Measurements from ENCODE around the gene RAX2.
"Not testable (repeated sequence)": the region's sequence is repeated elsewhere in the genome, so short reads cannot be mapped to it uniquely, and the experiment has no call there.

The RAX2 gene

DNA sequence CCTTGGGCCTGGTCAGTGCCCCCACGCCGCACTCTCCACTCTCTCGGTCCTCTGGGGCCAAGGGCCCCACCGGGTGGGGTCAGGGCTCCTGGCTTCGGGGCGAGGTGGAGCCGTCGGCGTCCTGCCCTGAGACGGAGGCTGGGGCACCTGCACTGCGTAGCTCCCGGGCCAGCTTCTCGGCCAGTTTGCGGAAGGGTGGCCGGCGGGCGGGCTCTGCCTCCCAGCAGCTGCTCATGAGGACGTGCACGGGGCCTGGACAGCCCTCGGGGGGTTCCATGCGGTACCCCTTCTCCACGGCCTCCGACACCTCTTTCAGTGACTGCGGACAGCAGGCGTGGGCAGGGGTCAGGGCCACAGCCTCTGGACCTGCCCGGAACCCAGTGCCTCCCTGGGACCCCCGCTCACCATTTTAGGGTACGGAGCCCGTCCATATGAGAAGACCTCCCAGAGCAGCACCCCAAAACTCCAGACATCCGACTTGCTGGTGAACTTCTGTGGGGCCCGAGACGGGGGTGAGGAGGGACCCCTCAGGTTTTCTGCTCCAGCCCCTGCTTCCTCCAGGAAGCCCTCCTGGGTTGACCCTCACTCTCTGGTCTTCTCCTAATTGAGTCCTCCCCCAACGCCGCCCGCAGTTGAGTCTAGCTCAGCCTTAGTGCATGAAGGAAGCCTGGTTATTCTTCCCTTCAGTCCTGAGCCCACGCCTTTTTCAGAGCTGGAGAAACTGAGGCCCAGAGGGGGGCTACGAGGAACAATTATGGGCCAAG, 6.3 kb upstream of the RAX2 start:
- no peak for DNase-seq (ENCODE audit: low read depth, low spot score)

DNA sequence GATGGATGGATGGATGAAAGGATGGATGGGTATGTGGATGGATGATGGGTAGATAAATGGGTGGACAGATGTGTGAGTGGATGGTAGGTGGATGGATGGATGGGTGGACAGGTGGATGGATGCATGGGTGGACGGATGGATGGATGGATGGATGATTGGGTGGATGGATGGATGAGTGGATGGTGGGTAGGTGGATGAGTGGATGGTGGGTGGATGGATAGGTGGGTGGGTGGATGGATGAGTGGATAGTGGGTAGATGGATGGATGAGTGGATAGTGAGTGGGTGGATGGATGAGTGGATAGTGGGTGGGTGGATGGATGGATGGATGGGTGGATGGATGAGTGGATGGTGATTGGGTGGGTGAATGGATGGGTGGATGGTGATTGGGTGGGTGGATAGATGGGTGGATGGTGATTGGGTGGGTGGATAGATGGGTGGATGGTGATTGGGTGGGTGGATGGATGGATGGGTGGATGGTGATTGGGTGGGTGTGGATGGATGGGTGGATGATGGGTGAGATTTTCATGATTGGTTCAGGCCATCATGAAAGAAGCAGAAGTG, 4.5 kb upstream of the RAX2 start:
- DNase-seq (ENCODE audit: low read depth, low spot score): no peak

DNA sequence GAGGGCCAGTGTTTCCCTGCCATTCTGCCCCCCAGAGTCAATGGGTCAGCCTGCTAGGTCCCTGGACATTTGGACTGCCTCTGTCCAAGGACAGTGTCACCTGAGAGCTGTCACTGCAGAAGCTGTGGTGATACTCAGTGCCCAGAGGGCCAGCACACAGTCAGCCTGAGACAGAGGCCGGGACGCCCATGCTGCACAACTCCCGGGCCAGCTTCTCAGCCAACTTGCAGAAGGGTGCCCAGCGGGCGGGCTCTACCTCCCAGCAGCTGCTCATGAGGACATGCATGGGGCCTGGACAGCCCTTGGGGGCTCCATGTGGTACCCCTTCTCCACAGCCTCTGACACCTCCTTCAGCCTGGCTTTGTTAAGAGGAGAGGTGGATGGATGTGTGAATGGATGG, 3.8 kb upstream of the RAX2 start:
- no peak for DNase-seq (ENCODE audit: low read depth, low spot score)

DNA sequence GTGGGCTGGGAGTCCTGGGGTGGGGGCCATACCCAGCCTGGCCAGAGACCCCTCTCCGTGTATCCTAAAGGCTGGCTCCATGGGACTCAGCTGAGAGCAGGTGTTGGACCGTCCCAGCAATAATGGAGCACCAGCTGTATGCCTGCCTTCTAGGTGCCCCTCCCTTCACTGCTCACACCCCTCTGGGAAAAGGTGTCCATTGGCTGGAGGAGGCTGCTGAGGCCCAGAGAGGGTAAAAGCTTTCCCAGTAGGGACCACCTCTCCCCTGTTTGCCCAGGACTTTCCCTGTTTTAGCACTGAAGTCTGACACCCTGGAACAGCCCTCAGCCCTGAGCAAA, 3.3 kb upstream of the RAX2 start:
- no peak for DNase-seq (ENCODE audit: low read depth, low spot score)

DNA sequence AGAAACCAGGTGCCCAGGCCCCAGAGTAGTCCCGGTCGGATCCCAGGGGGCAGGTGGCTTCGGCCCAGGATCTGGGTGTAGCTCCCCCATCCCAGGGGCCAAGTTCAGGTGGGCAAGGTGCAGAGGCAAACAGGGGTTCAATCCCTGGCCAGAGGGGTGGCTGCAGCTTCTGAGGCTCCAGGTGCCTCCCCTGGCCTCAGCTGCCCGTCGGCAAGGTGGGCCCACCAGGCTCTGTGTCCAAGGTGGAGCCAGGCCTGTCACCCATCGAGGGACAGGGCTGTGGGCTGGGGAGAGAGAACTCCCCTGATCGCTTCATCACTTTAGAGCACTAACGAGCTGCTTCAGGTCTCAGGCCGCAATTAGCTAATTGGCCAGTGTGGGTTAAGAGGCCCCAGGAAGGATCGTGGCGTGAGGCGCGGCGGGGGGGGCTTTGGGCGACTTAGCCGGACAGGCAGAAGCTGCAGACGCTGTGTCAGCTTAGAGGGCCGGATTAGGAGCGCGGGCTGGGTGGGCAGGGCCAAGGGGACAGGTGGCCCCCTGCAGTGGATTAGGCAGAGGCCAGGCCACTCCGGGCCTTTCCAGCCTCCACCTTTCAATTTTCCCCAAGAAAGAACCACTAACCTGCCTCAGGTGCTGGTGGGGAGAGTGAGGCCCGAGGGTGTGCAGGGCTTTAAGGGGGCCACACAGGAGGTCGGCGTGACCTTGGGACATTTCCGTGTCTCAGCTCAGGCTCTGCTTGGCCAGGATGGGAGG, 2.8 kb upstream of the RAX2 start:
- DNase-seq (ENCODE audit: low read depth, low spot score): no peak

DNA sequence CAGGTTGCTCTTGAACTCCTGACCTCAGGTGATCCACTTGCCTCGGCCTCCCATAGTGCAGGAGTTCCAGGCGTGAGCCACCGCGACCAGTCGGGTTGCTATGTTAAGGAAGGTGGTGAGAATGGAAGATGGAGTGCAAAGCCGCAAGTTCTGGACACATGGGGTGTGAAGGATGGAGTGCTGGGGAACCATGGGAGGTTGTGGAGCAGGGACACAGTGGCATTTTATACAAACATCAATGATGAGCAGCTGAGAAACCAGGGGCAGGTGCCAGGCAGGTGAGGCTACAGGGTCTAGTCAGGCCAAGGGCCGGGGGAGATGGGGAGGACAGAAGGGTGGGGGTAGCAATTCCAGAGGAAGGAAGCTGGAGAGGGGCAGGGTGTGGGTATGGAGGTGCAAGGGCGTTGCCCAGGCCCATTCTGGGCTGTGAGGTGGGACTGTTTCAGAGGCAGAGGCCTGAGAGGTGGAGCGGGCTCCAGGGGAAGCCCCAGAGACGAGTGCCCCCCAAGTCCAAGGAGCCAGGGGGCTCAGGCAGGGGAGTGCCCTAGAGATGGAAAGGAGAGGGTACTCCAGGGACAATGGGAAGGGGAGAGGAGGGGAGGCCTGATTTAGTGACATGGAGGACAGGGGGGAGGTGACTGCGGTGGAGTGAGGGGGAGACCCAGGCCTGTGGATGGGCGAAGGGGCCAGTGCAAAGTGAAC, 1.9 kb upstream of the RAX2 start:
- DNase-seq (ENCODE audit: low read depth, low spot score): no peak

DNA sequence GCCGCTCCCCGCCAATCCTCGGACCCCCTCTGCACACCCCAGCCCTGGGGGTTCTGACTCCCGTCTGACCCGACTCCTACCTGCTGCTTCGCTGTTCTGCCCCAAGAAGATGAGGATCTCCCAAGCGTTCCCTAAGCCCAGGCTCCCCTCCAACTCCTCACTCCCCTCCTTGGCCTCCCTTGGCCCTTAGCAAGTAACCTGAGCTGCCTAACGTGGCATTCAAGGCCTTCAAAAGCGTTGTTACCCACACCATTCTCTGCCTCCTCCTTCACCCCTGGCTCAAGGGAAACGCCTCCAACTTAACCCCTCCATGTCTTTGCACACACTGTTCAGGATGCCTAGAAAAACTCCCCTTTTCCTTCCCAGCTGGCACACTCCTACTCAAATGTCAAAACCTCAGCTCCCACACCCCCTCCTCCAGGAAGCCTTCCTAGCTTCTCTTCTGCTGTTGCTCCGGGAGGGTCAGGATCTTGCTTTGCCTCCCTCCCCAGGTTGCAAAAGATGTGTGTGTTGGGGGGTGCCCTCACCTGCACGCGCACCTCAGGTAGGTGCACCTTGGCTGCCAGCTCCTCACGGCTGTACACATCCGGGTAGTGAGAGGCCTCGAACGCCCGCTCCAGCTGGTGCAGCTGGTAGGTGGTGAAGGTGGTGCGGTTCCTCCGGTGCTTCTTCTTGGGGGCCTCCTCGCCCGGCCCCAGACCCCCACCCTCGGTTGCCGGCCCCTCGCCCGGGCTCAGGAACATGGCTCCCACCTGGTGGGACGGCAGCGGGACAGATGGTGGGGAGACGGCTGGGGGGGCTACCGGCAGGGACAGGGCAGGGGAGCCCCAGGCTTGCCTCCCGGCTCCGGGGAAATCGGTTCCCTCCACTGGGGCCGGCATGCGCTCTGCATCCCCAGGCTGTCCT, 775 bp downstream of the RAX2 start:
- no peak for DNase-seq (ENCODE audit: low read depth, low spot score)

DNA sequence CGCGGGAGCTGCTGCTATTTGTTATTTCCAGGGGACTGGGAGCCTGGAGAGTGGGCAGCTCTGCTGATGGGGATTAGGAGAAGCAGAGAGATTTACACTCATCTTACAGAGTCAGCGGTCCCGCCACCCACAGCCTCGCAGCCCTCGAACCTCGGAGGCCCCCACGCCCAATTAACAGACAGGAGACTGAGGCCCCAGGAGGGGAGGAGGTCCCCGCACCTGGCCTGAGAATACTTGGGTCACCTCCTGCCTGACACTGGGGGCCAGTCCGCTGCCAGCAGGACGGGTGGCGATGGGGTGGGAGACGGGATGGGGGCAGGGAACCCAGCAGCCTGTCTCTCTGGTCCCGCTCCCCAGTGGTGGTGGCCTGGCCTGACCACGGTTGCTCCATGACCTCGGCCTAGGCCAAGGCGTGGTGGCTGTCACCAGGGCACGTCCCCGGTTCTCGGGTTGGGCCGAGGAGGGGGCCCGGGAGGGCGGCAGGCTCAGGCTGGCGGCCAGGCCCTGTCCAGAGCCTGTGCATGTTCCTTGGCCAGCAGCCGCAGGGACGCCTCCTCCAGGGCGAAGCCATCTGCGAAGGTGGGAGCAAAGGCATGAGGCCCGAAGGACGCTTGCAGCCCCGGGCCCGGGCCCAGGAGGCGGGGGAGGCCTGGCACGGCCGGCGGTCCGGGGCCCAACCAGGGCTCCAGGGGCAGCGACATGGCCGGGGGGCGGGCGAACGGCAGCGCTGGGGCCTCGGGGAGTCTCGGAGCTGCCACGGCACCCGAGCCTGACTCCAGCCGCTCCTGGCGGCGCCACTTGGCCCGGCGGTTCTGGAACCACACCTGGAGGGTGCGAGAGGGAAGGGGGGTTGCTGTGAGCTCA, 1.7 kb downstream of the RAX2 start:
- no peak for DNase-seq (ENCODE audit: low read depth, low spot score)

DNA sequence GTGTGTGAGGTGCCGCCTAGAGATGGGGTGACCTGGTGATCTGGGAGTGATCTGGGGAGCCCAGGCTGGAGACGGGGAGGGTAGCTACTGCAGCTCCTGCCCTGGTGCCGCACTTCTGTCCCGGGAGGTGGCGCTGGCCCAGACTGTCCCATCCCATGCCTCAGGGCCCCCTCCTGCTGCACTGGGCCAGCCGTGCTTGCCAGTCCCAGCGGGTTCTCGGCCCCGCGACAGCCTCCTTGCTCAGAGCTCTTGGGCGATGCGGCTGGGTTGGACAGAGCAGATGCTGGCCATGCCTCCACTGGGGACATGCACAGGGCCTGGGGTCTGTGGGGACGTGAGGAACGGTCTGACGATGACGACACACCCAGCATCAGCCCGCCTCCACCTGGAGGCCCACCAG, 2.5 kb downstream of the RAX2 start:
- no peak for DNase-seq (ENCODE audit: low read depth, low spot score)

DNA sequence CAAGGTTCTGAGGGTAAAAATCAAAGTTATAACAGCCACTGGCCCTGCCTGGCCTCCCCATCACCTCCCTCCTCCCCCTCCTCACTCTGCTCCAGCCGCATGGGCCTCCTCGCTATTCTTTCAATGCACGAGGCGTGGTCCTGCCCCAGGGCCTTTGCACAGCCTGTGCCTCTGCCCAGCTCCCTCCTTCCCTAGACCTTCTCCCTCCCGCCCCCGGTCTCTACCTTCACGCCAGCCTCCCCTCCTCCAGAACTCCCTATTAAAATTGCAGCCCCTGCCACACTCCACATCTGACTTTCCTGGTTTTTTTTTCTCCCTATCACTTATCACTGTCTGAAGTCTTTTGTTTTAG, 3.3 kb downstream of the RAX2 start:
- DNase-seq (ENCODE audit: low read depth, low spot score): no peak

DNA sequence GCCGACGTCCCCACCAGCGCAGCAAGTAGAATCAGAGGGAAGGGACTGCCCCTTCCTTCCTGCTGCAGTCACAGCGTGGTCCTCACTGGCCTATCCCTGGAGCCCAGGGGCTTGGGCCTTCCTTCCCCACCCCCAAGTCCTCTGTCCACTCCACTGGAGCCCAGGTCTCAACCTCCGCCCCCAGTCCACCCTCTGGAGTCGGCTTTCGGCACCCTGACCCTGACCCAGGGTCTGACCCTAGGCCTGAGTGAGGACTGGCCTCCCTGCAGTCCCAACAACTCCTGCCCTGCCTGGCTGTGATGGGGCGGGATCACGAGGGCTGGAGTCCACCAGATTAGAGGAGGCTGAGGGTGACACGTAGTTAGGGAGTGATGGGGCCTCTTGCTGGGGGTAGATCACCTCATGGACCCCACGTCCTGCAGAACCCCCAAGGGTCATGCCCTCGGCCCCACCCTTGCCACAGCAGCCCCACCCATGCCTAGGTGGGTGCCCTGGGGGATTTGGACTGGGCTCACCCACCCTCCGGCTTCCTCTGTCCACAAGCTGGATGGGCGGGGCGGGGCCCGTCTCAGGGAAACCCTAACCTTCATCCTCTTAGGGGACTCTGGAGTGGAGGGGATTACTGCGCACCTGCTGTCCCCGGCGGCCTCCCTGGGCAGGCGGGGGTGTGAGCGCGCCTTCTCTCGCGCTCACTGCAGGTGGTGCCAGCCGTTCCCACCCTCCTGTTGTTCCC, 3.8 kb downstream of the RAX2 start:
- no peak for DNase-seq (ENCODE audit: low read depth, low spot score)

DNA sequence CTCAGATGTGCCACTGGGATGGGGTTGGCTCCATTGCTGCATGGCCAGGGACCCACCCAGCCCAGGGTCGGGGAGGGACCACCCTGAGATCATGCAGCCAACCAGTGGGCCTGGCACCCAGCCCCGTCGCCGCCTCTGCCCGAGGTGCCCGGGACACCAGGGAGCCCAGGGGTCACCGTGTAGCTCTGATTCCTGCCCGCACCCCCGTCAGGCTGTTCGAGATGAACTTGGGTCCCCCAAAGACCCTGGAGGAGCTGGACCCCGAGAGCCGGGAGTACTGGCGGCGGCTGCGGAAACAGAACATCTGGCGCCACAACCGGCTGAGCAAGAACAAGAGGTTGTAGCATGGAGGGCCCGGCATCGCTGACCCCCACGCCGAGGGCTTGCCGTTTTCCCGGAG, 5.0 kb downstream of the RAX2 start:
- no peak for DNase-seq (ENCODE audit: low read depth, low spot score)

DNA sequence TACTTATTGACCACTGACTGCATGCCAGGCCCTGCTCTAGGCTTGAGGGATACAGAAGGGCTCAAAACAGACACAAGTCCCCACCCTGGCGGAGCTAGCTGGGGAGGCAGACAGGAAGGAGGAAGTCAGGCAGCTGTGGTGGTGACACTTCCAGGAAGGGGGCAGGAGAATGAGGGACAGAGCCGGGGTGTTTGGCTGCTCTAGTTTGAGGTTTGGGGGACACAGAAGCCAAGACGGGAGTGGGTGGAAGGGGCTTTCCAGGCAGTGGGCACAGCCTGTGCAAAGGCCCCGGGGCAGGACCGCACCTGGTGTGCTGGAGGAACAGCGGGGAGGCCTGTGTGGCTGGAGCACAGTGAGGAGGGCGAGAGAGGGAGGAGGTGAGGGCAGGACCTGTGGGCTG, 5.5 kb downstream of the RAX2 start:
- DNase-seq (ENCODE audit: low read depth, low spot score): no peak

DNA sequence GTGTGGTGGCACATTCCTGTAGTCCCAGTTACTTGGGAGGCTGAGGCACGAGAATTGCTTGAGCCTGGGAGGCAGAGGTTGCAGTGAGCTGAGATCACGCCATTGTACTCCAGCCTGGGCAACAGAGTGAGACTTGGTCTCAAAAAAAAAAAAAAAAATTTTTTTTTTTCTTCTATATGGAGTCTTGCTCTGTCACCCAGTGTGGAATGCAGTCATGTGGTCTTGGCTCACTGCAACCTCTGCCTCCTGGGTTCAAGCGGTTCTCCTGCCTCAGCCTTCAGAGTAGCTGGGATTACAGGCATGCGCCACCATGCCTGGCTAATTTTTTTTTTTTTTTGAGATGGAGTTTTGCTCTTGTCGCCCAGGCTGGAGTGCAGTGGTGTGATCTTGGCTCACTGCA, 6.3 kb downstream of the RAX2 start:
- DNase-seq (ENCODE audit: low read depth, low spot score): not testable (repeated sequence)

DNA sequence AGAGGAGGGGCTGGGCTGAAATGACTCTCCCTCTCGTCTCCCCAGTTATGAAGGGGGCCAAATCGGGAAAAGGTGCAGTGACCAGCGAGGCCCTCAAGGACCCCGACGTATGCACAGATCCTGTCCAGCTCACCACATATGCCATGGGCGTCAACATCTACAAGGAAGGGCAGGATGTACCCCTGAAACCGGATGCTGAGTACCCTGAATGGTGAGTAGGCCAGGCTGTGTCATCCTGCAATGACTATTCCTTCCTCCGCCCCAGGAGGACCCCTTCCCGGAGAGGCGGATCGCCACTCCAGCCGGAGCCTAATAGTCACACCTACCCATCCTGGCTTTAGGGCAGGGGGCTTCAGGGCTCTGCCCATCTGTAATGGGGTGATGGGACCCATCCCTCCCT, 6.9 kb downstream of the RAX2 start:
- no peak for DNase-seq (ENCODE audit: low read depth, low spot score)

DNA sequence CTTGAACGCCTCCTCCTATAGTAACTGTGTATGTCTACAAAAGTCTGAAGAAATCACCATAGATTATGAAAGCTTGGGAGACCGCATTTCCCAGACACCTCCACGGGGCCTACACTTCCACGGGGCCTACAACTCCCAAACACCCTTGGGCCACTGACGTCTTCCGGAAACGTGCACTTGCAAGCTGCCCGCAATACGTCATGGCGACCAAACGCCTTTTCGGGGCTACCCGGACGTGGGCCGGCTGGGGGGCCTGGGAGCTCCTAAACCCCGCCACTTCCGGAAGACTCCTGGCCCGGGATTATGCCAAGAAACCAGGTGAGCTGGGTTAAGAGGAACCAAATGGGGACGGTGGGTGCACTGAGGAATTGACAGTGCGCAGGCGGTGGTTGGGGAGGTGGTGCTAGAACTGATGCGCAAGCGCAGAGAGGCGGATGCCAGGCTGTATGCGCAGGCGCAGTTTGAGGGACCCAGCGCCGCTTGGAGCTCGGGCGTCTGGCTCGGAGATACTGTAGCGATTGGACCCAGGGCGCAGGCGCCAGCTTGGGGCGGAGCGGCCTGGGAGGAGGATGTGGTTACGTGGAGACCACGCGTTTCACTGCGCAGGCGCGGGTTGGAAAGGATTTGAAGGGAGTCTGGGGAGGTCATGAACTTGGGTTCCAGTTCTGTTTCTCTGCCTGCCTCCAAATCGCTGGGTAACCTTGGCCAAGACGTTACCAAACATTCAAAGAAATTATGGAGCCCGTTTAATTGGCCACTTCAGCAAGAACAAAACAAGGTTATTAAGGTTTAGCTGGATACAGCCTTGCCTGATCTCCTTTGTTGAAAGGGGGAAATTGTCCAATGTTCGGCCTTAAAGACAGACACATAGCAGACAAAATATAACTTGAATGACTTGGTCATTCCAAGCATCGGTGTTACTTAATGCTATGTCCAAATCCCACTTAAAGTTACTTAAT, 9.2 kb downstream of the RAX2 start, which contains the start of gene MRPL54:
MRPL54 (plus strand) TSS at position 182 of the 959 bp plus-strand sequence; CDS start at position 201, 19 bp downstream.
- peak; percentile 100 for DNase-seq (ENCODE audit: low read depth, low spot score)

DNA sequence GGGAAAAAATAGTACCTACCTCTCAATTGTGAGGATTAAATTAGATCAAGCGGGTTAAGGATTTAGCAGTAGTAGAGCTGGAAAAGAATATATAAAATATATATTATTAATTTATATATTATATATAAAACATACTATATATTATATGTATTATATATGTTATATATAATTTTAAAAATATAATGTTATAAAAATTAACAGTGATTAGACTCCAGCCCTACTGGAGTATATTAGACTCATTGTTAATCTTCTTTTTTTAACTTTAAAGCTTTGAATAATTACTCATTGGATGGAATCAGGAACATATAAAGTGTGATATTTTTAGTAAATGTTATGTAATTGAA, 9.9 kb downstream of the RAX2 start:
- DNase-seq (ENCODE audit: low read depth, low spot score): no peak

DNA sequence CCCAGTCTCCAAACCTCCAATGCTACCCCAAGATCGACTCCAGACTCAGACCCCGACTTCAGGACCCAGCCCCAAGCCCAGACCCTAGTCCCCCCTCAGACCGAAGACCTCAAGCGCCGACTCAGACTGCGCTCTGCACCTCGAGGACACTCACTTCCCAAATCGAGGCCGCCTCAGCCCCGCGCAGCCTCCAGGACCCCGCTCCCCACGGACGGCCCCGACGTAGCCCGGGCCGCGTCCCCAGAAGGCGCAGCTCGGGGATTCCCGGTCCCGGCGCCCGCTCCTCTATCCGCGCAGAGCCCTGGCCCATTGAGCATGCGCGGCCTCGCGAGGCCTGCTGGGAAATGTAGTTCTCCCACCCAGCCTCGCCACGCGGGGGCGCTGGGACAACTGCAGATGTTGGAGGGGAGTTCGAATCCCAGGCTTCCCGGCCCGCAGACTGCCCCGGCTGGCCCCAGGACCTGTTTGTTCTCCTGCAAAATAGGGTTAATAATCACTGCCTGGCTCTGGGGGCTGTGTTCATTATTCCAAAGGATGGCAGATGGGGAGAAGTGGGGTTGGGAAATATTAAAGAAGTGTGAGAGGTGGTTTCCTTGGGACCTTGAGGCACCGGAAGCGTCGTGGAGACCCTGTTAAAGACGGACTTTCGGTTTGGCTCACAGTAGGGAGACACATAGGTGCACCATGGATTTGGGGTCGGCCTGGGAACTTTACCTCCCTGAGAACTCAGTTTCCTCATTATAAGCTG, 10.5 kb downstream of the RAX2 start, which contains the start of gene APBA3:
APBA3 (minus strand) TSS at position 311 of the 748 bp plus-strand sequence. CDS start 1,428 bp downstream, outside the sequence.
- DNase-seq (ENCODE audit: low read depth, low spot score): peak; percentile 96

Data from astrocyte of the hippocampus (primary cell).